ENCODE results near the gene RWDD4. TPM values are rescaled to one million over a fixed set of nuclear protein-coding genes. Genes with fewer than 3 reads are reported as not detected.

RWDD4 gene
- total and polyA plus RNA-seq, 2 of the 4 experiments (the other 2 are of a cell fraction), result 8.5 to 8.8 TPM

- no peak for TF ChIP-seq NFE2L2 (IDR thresholded peaks at IDR 0.05; ENCODE audit: low read depth, low read length)
- no peak for TF ChIP-seq CTCF (conservative IDR thresholded peaks at IDR 0.05; ENCODE audit: low read depth, low read length)
- TF ChIP-seq RFX5 (IDR thresholded peaks at IDR 0.05; ENCODE audit: low read depth, low read length), result no peak
- no peak for TF ChIP-seq POLR2A (IDR thresholded peaks at IDR 0.05; ENCODE audit: low read depth, low read length)
- TF ChIP-seq SMC3 (IDR thresholded peaks at IDR 0.05; ENCODE audit: low read depth, low read length), result no peak
- TF ChIP-seq RAD21 (IDR thresholded peaks at IDR 0.05; ENCODE audit: low read length), result no peak
- TF ChIP-seq MXI1 (IDR thresholded peaks at IDR 0.05; ENCODE audit: borderline replicate concordance, low read depth, low read length), result no peak
- TF ChIP-seq CEBPB (IDR thresholded peaks at IDR 0.05; ENCODE audit: low read depth, low read length), result no peak
- TF ChIP-seq USF2 (IDR thresholded peaks at IDR 0.05; ENCODE audit: low read depth, low read length), result no peak
- TF ChIP-seq FOS (IDR thresholded peaks at IDR 0.05; ENCODE audit: low read depth, low read length), result no peak
- no peaks in the 10 kb centered on the region for H4K20me1 ChIP-seq (ENCODE audit: insufficient read depth, low read length)
- H3K23ac ChIP-seq (ENCODE audit: low read depth, low read length), result no peak overlapping the region
- no peak overlapping the region for H2BK5ac ChIP-seq (ENCODE audit: low read depth, low read length, poor library complexity, severe bottlenecking)
- no peak overlapping the region for H3K4ac ChIP-seq (ENCODE audit: low read depth, low read length)
- H3K9me1 ChIP-seq (ENCODE audit: insufficient read depth, low read length), result no peaks in the 10 kb centered on the region
- no peak overlapping the region for H2AFZ ChIP-seq (replicated peaks; ENCODE audit: low read length, poor library complexity)
- CTCF ChIA-PET, result interaction anchor here (0.9 to 1.7 kb wide), 2 partner anchors 12 to 129 kb away, joined by 3 to 4 read pairs; no protein-coding TSS in a partner anchor
- H3K79me1 ChIP-seq (ENCODE audit: low read depth in 1 of 2, low read length in 2 of 2), result no peaks in the 10 kb centered on the region
- POLR2A ChIA-PET (ENCODE audit: unreplicated experiment), result no interaction called here
- intact Hi-C loops (cut with micrococcal nuclease) (no loop called here), in situ Hi-C loops (cut with MboI; ENCODE audit: low sequenced_read_pairs) (loop anchor here (10.0 kb wide), 1 partner anchor 127 kb away; no protein-coding TSS in a partner anchor), dilution Hi-C loops (cut with HindIII; ENCODE audit: low sequenced_read_pairs, unreplicated experiment) (no loop called here)
- no TSS peak for BruUV-seq (replicated peaks)
- H2BK15ac ChIP-seq (ENCODE audit: low read depth, low read length), result no peak overlapping the region
- no peak overlapping the region for H3K4me2 ChIP-seq (ENCODE audit: low read depth, low read length)
- H4K8ac ChIP-seq (ENCODE audit: low read depth in 2 of 2, low read length in 2 of 2), result no peak overlapping the region
- H3K9me3 ChIP-seq (ENCODE audit: control insufficient read depth, insufficient read depth, low read length), result no peaks in the 10 kb centered on the region
- H3K18ac ChIP-seq (ENCODE audit: low read depth, low read length), result no peak overlapping the region
- H2AK5ac ChIP-seq (ENCODE audit: low read depth, low read length), result no peak overlapping the region
- H4K5ac ChIP-seq (ENCODE audit: low read depth, low read length), result no peak overlapping the region
- H2BK120ac ChIP-seq (ENCODE audit: low read depth, low read length), result no peak overlapping the region
- H3K14ac ChIP-seq (replicated peaks; ENCODE audit: low read depth, low read length), result no peak overlapping the region
- no peak overlapping the region for H3K4me3 ChIP-seq (ENCODE audit: insufficient read depth, low read depth, low read length)
- ATAC-seq (ENCODE audit: low read depth) (no peak), DNase-seq (no peak)
- H3K27ac ChIP-seq (ENCODE audit: insufficient read depth, low read length), result no peak overlapping the region
- no peak overlapping the region for H2BK20ac ChIP-seq (ENCODE audit: low read depth, low read length)
- H4K91ac ChIP-seq (ENCODE audit: insufficient read depth, low read depth, low read length), result no peak overlapping the region
- no peaks in the 10 kb centered on the region for H3K4me1 ChIP-seq (ENCODE audit: control insufficient read depth, insufficient read depth, low read length)
- H3K36me3 ChIP-seq (ENCODE audit: control insufficient read depth, insufficient read depth, low read length), result no peaks in the 10 kb centered on the region
- H2AK9ac ChIP-seq (replicated peaks; ENCODE audit: low read depth, low read length, poor library complexity), result no peak overlapping the region
- 67% methylated on average over 1 of the region's 1 CpG; no CpG with 5 or more reads in 1 of the 2 experiments for WGBS, 2 experiments (ENCODE audit: extremely low coverage in 2 of 2, insufficient read length in 1 of 2)
- no peak overlapping the region for H3K56ac ChIP-seq (ENCODE audit: extremely low read depth, insufficient read depth, low read length)
- H3K9ac ChIP-seq (ENCODE audit: low read depth, low read length), result no peak overlapping the region
- no peaks in the 10 kb centered on the region; the same call in 1 of the 2 replicates for H3K27me3 ChIP-seq (ENCODE audit: control insufficient read depth, insufficient read depth, low read length)
These were observed 57.6 kb downstream of the RWDD4 start for GRCh38 chr4:183601381-183601780.
